ENCODE data around the gene POPDC3.
"Not testable (repeated sequence)": the region's sequence is repeated elsewhere in the genome, so short reads cannot be mapped to it uniquely, and the experiment has no call there.

The POPDC3 gene

DNA sequence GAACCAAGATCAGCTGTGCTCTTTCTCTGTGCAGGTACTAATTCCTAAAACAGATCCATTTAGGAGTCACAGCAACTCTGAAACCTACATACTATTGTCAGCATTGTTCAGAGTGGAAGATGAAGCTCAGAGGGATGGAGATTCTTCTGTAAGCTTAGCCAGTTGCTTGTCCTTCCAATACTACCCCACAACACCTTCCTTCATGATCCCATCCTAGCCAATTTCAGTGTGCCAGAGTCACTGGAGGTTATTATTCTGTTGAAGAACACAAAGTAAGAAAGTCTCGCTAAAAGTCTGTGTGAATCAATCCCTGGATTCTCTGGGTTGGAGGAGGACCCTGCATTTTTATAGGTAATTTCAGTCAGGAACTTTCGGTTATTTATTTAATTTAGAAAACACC, 2.3 kb downstream of the POPDC3 start:
- peaks cover 4% of the 10 kb centered on the region for H3K9me3 ChIP-seq (replicated peaks; ENCODE audit: low read length)
- no peak overlapping the region for H3K4me3 ChIP-seq (ENCODE audit: low read length)
- peaks cover 13% of the 10 kb centered on the region for H3K4me1 ChIP-seq (ENCODE audit: control insufficient read depth, insufficient read depth, low read length)
- no peaks in the 10 kb centered on the region for H3K27me3 ChIP-seq (ENCODE audit: control insufficient read depth, insufficient read depth, low read length)
- peak overlapping the region; percentile 10 for H3K4me2 ChIP-seq (ENCODE audit: low read length)
- H3K36me3 ChIP-seq (ENCODE audit: insufficient read depth, low read length): peaks cover 4% of the 10 kb centered on the region
- peak overlapping the region; percentile 16 for H3K9ac ChIP-seq (ENCODE audit: low read depth, low read length)

GRCh38 chr6:105174512-105174911, 5.3 kb downstream of the POPDC3 start:
- peaks cover 4% of the 10 kb centered on the region for H3K36me3 ChIP-seq (ENCODE audit: insufficient read depth, low read length)
- peak overlapping the region; percentile 52 for H3K4me3 ChIP-seq (ENCODE audit: low read length)

DNA sequence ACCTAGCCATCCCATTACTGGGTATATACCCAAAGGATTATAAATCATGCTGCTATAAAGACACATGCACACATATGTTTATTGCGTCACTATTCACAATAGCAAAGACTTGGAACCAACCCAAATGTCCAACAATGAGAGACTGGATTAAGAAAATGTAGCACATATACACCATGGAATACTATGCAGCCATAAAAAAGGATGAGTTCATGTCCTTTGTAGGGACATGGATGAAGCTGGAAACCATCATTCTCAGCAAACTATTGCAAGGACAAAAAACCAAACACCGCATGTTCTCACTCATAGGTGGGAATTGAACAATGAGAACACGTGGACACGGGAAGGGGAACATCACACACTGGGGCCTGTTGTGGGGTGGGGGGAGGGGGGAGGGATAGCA, 7.3 kb downstream of the POPDC3 start:
- peaks cover 22% of the 10 kb centered on the region for H3K4me1 ChIP-seq (ENCODE audit: control insufficient read depth, insufficient read depth, low read length)
- H3K36me3 ChIP-seq (ENCODE audit: insufficient read depth, low read length); H3K9ac ChIP-seq (ENCODE audit: low read depth, low read length); H3K9me3 ChIP-seq (replicated peaks; ENCODE audit: low read length); H3K4me2 ChIP-seq (ENCODE audit: low read length); H3K4me3 ChIP-seq (ENCODE audit: low read length); H3K27me3 ChIP-seq (ENCODE audit: control insufficient read depth, insufficient read depth, low read length): not testable (repeated sequence)

More at GRCh38 chr6:105174512-105174911, 5.3 kb downstream of the POPDC3 start:
- peak overlapping the region; percentile 57 for H3K4me2 ChIP-seq (ENCODE audit: low read length)
- no peaks in the 10 kb centered on the region for H3K27me3 ChIP-seq (ENCODE audit: control insufficient read depth, insufficient read depth, low read length)
- H3K9ac ChIP-seq (ENCODE audit: low read depth, low read length): peak overlapping the region; percentile 37
- peaks cover 23% of the 10 kb centered on the region for H3K4me1 ChIP-seq (ENCODE audit: control insufficient read depth, insufficient read depth, low read length)
- H3K9me3 ChIP-seq (replicated peaks; ENCODE audit: low read length): peaks cover 4% of the 10 kb centered on the region

GRCh38 chr6:105170059-105170458, 9.8 kb downstream of the POPDC3 start:
- no peak overlapping the region for H3K4me2 ChIP-seq (ENCODE audit: low read length)
- no peak overlapping the region for H3K9ac ChIP-seq (ENCODE audit: low read depth, low read length)
- H3K36me3 ChIP-seq (ENCODE audit: insufficient read depth, low read length): no peaks in the 10 kb centered on the region
- no peaks in the 10 kb centered on the region for H3K9me3 ChIP-seq (replicated peaks; ENCODE audit: low read length)
- no peak overlapping the region for H3K4me3 ChIP-seq (ENCODE audit: low read length)
- H3K4me1 ChIP-seq (ENCODE audit: control insufficient read depth, insufficient read depth, low read length): peaks cover 31% of the 10 kb centered on the region
- H3K27me3 ChIP-seq (ENCODE audit: control insufficient read depth, insufficient read depth, low read length): no peaks in the 10 kb centered on the region

GRCh38 chr6:105167914-105168313, 11.9 kb downstream of the POPDC3 start:
- Histone ChIP-seq H3K9me3 (replicated peaks; ENCODE audit: low read length) (no peaks in the 10 kb centered on the region), H3K9ac (ENCODE audit: low read depth, low read length) (no peak overlapping the region), H3K4me1 (ENCODE audit: control insufficient read depth, insufficient read depth, low read length) (peaks cover 45% of the 10 kb centered on the region), H3K4me2 (ENCODE audit: low read length) (no peak overlapping the region), H3K36me3 (ENCODE audit: insufficient read depth, low read length) (no peaks in the 10 kb centered on the region), H3K27me3 (ENCODE audit: control insufficient read depth, insufficient read depth, low read length) (no peaks in the 10 kb centered on the region), H3K4me3 (ENCODE audit: low read length) (no peak overlapping the region)

- Histone ChIP-seq H3K36me3 (ENCODE audit: insufficient read depth, low read length) (peaks cover 4% of the 10 kb centered on the region), H3K4me3 (ENCODE audit: low read length) (peak overlapping the region; percentile 22), H3K9me3 (replicated peaks; ENCODE audit: low read length) (no peaks in the 10 kb centered on the region), H3K27me3 (ENCODE audit: control insufficient read depth, insufficient read depth, low read length) (no peaks in the 10 kb centered on the region), H3K4me2 (ENCODE audit: low read length) (peak overlapping the region; percentile 49), H3K4me1 (ENCODE audit: control insufficient read depth, insufficient read depth, low read length) (peaks cover 47% of the 10 kb centered on the region), H3K9ac (ENCODE audit: low read depth, low read length) (peak overlapping the region; percentile 7)
These were observed 15.4 kb downstream of the POPDC3 start for GRCh38 chr6:105164418-105164817.

DNA sequence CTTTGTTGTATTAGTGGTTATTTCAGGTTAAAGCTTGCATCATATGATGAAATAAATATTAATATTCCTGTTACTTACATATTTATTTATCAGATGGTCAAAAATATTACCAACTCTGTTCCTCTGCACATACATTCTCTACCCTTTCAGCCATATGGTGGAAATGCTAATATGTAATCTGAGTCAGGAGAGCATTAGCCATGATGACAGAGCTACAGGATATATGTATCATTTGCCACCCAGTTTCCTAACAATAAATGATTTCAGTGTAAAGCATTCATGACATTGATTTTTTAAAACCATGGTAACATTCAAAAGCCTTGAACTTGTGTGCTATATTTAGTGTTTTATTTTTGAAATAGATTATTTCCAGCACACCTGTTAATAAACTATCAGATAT, 16.6 kb downstream of the POPDC3 start:
- Histone ChIP-seq H3K4me1 (ENCODE audit: control insufficient read depth, insufficient read depth, low read length) (peaks cover 44% of the 10 kb centered on the region), H3K27me3 (ENCODE audit: control insufficient read depth, insufficient read depth, low read length) (no peaks in the 10 kb centered on the region), H3K4me2 (ENCODE audit: low read length) (no peak overlapping the region), H3K9me3 (replicated peaks; ENCODE audit: low read length) (no peaks in the 10 kb centered on the region), H3K9ac (ENCODE audit: low read depth, low read length) (peak overlapping the region; percentile 59), H3K4me3 (ENCODE audit: low read length) (no peak overlapping the region), H3K36me3 (ENCODE audit: insufficient read depth, low read length) (peaks cover 15% of the 10 kb centered on the region)

DNA sequence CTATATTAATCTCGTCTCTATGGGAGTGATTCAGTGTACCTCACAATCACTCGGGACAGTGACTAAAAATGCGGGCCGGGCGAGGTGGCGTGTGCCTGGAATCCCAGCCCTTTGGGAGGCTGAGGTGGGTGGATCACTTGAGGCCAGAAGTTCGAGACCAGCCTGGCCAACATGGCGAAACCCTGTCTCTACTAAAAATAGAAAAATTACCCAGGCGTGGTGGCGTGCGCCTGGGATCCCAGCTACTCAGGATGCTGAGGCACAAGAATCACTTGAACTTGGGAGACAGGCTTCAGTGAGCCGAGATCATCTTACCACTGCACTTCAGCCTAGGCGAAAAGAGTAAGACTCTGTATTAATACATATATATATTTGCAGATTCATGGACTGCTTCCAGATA, 17.4 kb downstream of the POPDC3 start:
- Histone ChIP-seq H3K4me3 (ENCODE audit: low read length) (no peak overlapping the region), H3K27me3 (ENCODE audit: control insufficient read depth, insufficient read depth, low read length) (no peaks in the 10 kb centered on the region), H3K36me3 (ENCODE audit: insufficient read depth, low read length) (peaks cover 22% of the 10 kb centered on the region), H3K4me2 (ENCODE audit: low read length) (no peak overlapping the region), H3K4me1 (ENCODE audit: control insufficient read depth, insufficient read depth, low read length) (peaks cover 44% of the 10 kb centered on the region), H3K9me3 (replicated peaks; ENCODE audit: low read length) (no peaks in the 10 kb centered on the region), H3K9ac (ENCODE audit: low read depth, low read length) (no peak overlapping the region)

DNA sequence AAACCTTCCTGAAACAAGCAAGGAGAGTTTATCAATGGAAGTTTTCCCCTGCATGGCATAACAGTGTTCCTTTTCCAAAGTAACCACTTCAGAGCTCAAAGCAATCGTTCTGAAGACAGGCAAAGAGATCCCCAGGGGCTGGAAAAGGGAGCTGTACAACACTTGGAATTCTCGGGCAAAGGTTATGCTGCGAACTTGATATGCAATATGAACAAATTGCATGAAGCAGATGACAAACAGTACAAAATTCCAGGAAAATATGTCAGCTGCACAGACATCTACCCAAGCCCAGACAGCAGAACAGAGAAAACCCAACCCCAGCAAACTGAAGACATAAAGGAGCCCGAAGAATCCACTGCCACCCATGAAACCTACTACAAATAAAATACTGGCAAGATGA, 18.4 kb downstream of the POPDC3 start:
- Histone ChIP-seq H3K27me3 (ENCODE audit: control insufficient read depth, insufficient read depth, low read length) (no peaks in the 10 kb centered on the region), H3K36me3 (ENCODE audit: insufficient read depth, low read length) (peaks cover 28% of the 10 kb centered on the region)

GRCh38 chr6:105153676-105154075, 26.1 kb downstream of the POPDC3 start:
- no peak overlapping the region for H3K4me2 ChIP-seq (ENCODE audit: low read length)
- H3K36me3 ChIP-seq (ENCODE audit: insufficient read depth, low read length): peaks cover 17% of the 10 kb centered on the region
- H3K4me1 ChIP-seq (ENCODE audit: control insufficient read depth, insufficient read depth, low read length): no peaks in the 10 kb centered on the region
- H3K9ac ChIP-seq (ENCODE audit: low read depth, low read length): no peak overlapping the region
- H3K4me3 ChIP-seq (ENCODE audit: low read length): no peak overlapping the region
- H3K27me3 ChIP-seq (ENCODE audit: control insufficient read depth, insufficient read depth, low read length): no peaks in the 10 kb centered on the region
- no peaks in the 10 kb centered on the region for H3K9me3 ChIP-seq (replicated peaks; ENCODE audit: low read length)

More for the DNA sequence above, 18.4 kb downstream of the POPDC3 start:
- Histone ChIP-seq H3K9ac (ENCODE audit: low read depth, low read length) (no peak overlapping the region), H3K4me3 (ENCODE audit: low read length) (no peak overlapping the region), H3K9me3 (replicated peaks; ENCODE audit: low read length) (no peaks in the 10 kb centered on the region), H3K4me1 (ENCODE audit: control insufficient read depth, insufficient read depth, low read length) (peaks cover 44% of the 10 kb centered on the region), H3K4me2 (ENCODE audit: low read length) (peak overlapping the region; percentile 30)

GRCh38 chr6:105152880-105153279, 26.9 kb downstream of the POPDC3 start:
- H3K4me3 ChIP-seq (ENCODE audit: low read length): no peak overlapping the region
- H3K4me2 ChIP-seq (ENCODE audit: low read length): no peak overlapping the region
- H3K4me1 ChIP-seq (ENCODE audit: control insufficient read depth, insufficient read depth, low read length): no peaks in the 10 kb centered on the region
- no peaks in the 10 kb centered on the region for H3K9me3 ChIP-seq (replicated peaks; ENCODE audit: low read length)
- H3K36me3 ChIP-seq (ENCODE audit: insufficient read depth, low read length): peaks cover 11% of the 10 kb centered on the region
- no peaks in the 10 kb centered on the region for H3K27me3 ChIP-seq (ENCODE audit: control insufficient read depth, insufficient read depth, low read length)
- H3K9ac ChIP-seq (ENCODE audit: low read depth, low read length): no peak overlapping the region

- Histone ChIP-seq H3K27me3 (ENCODE audit: control insufficient read depth, insufficient read depth, low read length) (no peaks in the 10 kb centered on the region), H3K9me3 (replicated peaks; ENCODE audit: low read length) (no peaks in the 10 kb centered on the region), H3K9ac (ENCODE audit: low read depth, low read length) (no peak overlapping the region), H3K36me3 (ENCODE audit: insufficient read depth, low read length) (no peaks in the 10 kb centered on the region), H3K4me3 (ENCODE audit: low read length) (no peak overlapping the region), H3K4me1 (ENCODE audit: control insufficient read depth, insufficient read depth, low read length) (no peaks in the 10 kb centered on the region), H3K4me2 (ENCODE audit: low read length) (no peak overlapping the region)
These were observed 28.2 kb downstream of the POPDC3 start for GRCh38 chr6:105151644-105152043.
